HG02981 (cell line): ENCODE measurements around the gene LRP2.
"Not testable (repeated sequence)": the region's sequence is repeated elsewhere in the genome, so short reads cannot be mapped to it uniquely, and the experiment has no call there.

Source experiments
- ATAC-seq: cut with Tn5 transposase; IDR thresholded peaks from one replicate; pipeline ENCODE4 v1.9.1; 2021; ENCODE audit warnings: mild to moderate bottlenecking, moderate library complexity; ENCODE audit not compliant: unreplicated experiment

The LRP2 gene

DNA sequence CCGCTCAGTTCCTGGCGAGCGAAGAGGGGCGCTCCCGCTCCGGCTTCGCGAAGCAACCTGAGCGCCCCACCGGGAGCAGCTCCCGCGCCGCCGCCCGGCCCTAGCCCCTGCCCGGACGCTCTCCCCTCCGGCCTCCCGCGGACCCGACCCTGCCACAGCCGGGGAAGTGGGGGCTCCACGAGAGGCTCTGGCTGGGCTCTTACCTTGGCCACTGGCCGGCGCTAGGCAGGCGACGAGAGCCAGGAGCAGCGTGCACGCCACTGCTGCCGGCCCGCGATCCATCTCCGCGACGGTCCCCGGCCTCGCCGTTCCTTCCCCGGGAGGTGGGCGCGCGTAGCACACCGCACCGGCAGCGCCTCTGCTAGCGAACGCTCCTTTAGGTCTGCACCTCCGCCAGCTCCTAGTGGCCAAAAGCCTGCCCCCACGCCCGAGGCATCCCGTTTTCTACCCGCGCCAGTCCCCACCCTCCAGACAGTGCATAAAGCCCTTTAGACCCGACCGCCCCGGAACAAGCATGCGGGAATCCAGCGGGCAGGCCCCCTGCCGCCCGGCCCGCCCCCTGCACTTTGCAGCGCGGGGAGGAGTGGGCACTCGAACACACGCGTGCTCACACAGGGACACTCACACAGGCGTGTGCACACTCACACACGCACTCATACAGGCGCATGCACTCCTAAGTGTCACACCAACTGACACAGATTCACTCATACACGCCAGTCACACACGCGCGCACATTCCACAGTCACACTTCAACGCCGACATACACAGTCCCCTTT, at the start of gene LRP2:
Gene LRP2 (minus strand): TSS at position 417 of the 776 bp plus-strand sequence. CDS start 135 bp downstream, at position 282.
- no peak for ATAC-seq

DNA sequence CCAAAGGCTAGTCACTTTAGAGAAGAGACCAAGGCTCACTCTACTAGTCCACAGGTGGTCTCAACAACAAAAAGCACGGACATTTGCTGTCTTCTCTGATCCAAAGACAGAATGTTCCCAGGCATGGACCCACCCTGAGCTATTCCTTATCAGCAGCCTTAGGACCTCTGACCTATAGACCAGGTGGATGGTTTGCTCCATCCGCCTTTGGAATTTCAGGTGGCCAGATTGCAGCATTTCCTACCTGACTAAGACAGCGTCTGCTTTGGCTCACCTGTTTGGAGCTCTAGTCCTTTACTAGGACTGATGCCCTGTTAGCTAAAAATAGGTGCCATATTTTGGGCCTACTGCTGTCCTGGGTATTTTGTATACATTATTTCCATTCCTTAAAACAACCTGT, 44.6 kb upstream of the LRP2 start:
- ATAC-seq = no peak

GRCh38 chr2:169399491-169399890, 37.2 kb upstream of the LRP2 start:
- not testable (repeated sequence) for ATAC-seq

DNA sequence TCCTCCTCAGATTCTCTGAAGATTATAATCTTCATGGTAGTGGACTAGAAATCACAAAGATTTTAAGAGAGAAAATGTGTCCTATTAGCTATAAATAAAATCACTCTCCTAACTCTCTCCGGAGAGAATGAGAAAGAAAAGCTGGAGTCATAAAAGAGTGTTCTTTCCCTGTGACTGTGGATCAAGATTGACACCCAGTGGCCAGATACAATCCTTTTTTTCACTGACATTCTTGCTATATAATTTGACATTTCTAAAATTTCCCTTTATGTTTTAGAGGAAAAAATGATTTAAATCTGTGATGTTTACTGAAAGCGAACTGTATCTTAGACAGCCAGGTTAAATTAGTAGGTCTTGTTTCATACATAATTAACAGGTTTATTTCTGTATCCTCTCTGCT, 35.4 kb upstream of the LRP2 start:
- ATAC-seq = no peak

DNA sequence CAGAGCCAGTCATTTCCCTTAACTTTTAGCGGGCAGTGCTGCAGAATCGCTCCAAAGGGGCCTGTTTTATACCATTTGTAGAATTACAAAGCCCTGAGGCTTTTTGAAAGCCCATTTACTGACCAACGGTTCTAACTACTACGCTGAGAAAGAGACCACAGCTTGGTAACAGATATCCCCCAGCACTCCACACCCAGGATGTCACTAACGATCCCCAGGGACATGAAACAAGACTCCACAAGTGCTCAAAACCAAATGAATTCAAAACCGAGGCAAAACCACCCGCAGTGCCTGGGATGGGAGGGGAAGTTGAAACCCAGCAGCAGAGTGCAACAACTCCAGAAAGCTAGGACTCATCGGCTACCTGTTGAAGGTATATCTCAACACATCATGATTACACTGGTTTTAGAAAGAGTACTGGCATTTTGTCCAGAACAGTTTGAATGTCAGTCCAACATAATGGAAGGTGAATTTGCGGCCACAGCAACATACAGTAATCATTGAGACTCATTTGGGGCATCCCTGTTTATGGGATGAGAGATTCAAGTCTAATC, 33.6 kb upstream of the LRP2 start:
- ATAC-seq = no peak

- no peak for ATAC-seq
Observed at GRCh38 chr2:169393068-169393590, 30.8 kb upstream of the LRP2 start.

DNA sequence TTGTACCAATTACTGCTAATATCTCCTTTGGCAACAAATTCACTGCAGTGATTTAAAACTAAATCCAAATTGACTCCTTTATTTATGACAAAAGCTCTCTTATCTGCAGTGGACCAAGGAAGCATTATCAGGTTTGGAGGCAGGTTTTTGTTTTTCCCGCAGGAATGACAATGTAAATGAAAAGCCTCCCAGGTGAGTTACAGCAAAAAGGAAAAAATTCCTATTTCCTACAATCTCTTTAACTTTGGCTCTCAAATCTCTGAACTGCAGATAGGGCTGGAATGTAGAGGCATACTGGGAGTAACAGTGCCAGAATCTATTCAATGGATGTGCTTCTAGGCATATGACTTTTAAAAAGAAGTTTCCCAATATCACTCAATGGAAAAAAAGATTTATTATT, 28.9 kb upstream of the LRP2 start:
- ATAC-seq = no peak

DNA sequence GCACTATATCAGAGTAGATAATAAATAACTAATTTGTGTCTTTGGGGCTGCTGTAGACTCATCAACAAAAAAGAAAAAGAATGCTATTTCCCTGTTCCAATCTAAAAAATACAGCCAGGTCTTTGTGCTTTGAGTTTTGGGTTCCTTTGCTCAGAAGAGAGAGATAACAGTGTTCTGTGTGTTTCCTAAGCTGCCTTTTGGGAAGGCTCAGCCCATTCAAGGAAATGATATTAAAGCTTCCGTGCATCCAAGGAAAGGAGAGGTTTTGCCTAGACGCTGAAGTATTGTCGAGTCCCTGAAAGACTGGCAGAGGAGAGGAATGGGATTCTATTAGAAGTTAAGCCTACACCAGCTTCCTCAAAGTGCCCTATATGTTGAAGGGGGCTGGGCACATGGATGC, 25.8 kb upstream of the LRP2 start:
- ATAC-seq = no peak

DNA sequence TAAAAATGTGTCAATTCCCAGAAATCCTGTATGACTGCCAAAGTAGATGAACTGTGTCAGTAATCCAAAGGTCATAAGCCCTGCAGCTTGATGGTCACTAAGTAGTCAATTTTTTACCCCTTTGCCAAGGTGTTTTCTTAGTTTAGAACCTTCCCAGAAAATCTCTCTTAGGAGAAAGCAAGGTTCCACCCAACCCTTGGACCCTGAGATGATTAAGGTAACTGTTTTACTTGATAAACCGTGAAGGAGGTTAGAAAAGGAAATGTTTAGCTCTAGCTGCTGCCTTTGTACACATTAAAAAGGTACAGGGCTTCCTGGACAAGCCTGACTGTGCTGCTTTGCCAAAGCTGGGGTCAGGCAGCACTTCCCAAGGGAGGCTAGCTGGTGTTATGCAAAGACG, 24.4 kb upstream of the LRP2 start:
- ATAC-seq = no peak

- ATAC-seq = no peak
Observed at GRCh38 chr2:169384816-169385215, 22.5 kb upstream of the LRP2 start.

DNA sequence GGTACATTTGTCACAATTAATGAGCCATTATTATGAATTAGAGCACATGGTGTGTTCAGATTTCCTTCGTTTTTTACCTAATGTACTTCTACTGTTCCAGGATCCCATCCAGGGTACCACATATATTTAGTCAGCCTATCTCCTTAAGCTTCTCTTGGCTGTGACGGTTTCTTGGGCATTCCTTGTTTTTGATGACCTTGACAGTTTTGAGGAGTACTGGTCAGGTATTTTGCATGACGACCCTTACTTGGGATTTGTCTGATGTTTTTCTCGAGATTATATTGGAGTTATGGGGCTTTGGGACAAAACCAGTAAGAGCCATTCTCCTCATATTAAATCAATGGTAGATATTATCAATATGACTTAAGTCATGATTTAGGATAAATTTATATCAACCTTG, 10.2 kb upstream of the LRP2 start:
- no peak for ATAC-seq

- no peak for ATAC-seq
Observed at GRCh38 chr2:169366066-169366465, 3.7 kb upstream of the LRP2 start.

GRCh38 chr2:169365029-169365480, 2.7 kb upstream of the LRP2 start:
- ATAC-seq = peak; percentile 68

GRCh38 chr2:169363560-169364150, 1.3 kb upstream of the LRP2 start:
- peak; percentile 39 for ATAC-seq

DNA sequence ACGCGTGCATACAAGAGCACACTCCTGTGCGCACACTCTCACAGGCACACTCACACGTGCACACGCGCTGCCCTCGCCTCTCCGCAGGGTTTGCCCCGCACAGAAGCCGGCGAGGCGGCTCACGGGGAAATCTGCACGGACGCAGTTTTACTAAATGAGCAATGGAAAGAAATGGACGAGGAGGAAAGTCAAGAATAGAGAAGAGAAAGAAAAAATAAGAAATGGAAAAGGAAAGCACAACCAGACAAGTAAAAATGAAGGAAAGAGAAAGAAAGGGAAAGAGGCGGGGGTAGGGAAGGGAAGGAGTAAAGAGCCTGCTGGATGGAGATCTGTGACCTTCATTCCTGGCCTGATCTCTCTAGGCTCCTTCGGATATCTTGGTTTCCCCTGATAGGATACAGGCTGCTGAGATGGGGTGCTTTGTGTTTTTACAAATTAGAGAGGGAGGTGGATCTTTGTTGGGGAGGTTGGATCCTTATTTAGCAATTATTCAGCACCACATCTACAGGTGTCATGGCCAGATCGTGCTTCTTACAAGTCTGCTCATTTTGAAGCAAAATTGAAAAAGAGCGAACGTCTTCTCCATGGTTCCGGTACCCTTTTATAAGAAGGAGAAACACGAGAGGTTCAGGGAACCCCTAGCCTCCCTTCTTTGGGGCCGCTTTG, 693 bp upstream of the LRP2 start:
- no peak for ATAC-seq

GRCh38 chr2:169361706-169362117, 622 bp downstream of the LRP2 start:
- ATAC-seq = no peak

DNA sequence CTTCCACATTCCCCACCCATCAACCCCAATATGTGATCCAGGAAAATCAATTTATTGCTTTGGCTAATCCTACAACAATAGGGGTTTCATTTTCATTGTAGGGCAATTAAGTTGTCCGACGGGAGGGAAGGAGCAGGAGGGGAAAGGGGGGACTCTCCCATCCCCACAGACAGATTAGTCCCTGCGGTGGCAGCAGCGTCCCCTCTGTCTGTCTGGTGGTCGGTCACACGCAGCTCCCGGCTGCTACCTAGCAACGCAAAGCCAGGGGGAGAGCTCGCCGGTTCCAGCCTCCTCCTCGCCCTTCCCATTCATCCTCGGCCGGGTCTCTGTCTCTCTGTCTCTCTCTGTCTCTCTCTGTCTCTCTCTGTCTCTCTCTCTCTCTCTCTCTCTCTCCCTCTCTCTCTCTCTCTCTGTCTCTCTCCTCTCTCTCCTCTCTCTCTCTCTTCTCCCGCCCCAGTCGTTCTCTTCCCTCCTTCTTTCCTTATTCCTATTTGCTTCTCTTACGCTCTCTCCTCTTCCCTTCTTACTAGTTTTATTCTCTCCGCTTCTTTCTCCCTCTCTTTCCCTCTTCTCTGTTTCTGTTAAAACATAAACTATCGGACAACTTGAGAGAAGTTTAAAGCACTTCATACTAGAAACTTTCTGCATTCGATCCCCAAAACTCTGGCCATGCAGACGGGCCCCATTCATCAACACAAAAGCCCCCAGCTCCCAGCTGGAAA, 1.2 kb downstream of the LRP2 start:
- ATAC-seq = no peak

DNA sequence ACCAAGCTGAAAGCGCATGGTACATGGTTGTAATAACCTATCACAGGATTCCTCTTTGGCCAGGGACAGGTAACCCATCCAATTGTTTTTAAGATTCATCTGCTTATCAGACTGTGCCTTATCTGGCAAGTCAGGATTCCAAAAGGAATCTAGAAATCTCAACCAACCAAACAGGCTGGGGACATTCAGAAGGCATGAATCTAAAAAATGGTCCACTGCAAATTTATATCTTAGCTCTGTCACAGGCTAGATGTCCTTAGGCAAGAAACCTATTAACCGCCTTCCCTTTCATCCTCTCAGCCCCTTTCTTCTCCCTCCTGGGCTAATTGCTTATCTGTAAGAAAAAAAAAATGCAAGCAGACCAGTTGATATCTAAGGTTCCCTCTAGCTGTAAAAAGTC, 4.3 kb downstream of the LRP2 start:
- ATAC-seq = no peak

DNA sequence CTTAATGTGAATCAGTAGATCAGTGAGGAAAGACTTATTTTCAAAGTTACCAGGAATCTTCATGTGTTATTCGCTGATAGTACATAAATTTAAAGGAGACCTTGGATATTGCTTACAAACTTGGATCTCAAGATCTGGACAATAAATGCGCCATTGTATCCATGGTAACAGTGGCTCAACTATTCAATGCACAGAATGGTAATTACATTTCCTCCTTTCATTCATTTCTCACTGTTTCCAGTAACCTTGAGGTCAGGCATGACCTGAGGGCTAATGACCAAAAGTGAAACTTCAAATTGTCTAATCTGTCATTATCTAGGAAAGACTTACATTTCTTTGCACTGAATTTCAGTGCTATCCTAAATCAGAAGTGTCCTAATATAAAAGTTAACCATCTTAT, 8.1 kb downstream of the LRP2 start:
- ATAC-seq = no peak

GRCh38 chr2:169351725-169352124, 10.6 kb downstream of the LRP2 start:
- ATAC-seq = no peak

GRCh38 chr2:169349535-169349934, 12.8 kb downstream of the LRP2 start:
- ATAC-seq = no peak
